SK-N-SH (cell line): ENCODE data around the gene SLC25A20.

Experiments used
- EZH2phosphoT487 ChIP-seq: fragments of 200-600 bp; sonication (generic); IDR thresholded peaks from 2 replicates; pipeline ENCODE4 v1.6.1; 2017; ENCODE audit warnings: low read depth, mixed run types, mild to moderate bottlenecking, antibody characterized with exemption, moderate library complexity, borderline replicate concordance
- GABPA ChIP-seq: IDR thresholded peaks from 2 replicates; pipeline ENCODE4 v1.4.0; 2012; ENCODE audit warnings: low read depth, mild to moderate bottlenecking
- TF ChIP-seq, protein P1 (sequence below): fragments of 200-600 bp; sonication (generic); IDR thresholded peaks from 2 replicates; pipeline ENCODE4 v1.6.1; 2017; ENCODE audit warnings: antibody characterized with exemption, mild to moderate bottlenecking, moderate library complexity
- TF ChIP-seq, protein P2 (sequence below): IDR thresholded peaks from 2 replicates; pipeline ENCODE4 v1.6.1; 2012; ENCODE audit warnings: mild to moderate bottlenecking, low read depth, low read length, moderate library complexity

DNA sequence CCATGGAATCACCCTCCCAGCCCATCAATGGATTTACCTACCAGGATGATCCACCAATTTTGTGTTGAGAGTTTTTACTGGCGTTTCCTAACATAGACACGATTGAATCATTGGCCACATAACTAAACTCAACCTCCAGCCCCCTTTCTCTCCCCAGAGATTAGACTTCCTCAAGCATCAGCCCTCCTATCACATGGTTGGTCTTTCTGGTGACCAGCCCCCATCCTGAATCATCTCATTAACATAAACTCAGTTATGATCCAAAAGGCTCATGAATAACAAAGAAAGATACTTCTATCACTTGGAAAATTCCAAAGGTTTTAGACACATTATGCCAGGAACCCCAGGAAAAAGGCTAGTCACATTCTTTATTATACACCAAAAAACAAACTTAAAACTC, 72.2 kb downstream of the SLC25A20 start:
- TF ChIP-seq, protein P1, sequence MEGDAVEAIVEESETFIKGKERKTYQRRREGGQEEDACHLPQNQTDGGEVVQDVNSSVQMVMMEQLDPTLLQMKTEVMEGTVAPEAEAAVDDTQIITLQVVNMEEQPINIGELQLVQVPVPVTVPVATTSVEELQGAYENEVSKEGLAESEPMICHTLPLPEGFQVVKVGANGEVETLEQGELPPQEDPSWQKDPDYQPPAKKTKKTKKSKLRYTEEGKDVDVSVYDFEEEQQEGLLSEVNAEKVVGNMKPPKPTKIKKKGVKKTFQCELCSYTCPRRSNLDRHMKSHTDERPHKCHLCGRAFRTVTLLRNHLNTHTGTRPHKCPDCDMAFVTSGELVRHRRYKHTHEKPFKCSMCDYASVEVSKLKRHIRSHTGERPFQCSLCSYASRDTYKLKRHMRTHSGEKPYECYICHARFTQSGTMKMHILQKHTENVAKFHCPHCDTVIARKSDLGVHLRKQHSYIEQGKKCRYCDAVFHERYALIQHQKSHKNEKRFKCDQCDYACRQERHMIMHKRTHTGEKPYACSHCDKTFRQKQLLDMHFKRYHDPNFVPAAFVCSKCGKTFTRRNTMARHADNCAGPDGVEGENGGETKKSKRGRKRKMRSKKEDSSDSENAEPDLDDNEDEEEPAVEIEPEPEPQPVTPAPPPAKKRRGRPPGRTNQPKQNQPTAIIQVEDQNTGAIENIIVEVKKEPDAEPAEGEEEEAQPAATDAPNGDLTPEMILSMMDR: no peak
- no peak for TF ChIP-seq GABPA
- no peak for TF ChIP-seq EZH2phosphoT487
- TF ChIP-seq, protein P2, sequence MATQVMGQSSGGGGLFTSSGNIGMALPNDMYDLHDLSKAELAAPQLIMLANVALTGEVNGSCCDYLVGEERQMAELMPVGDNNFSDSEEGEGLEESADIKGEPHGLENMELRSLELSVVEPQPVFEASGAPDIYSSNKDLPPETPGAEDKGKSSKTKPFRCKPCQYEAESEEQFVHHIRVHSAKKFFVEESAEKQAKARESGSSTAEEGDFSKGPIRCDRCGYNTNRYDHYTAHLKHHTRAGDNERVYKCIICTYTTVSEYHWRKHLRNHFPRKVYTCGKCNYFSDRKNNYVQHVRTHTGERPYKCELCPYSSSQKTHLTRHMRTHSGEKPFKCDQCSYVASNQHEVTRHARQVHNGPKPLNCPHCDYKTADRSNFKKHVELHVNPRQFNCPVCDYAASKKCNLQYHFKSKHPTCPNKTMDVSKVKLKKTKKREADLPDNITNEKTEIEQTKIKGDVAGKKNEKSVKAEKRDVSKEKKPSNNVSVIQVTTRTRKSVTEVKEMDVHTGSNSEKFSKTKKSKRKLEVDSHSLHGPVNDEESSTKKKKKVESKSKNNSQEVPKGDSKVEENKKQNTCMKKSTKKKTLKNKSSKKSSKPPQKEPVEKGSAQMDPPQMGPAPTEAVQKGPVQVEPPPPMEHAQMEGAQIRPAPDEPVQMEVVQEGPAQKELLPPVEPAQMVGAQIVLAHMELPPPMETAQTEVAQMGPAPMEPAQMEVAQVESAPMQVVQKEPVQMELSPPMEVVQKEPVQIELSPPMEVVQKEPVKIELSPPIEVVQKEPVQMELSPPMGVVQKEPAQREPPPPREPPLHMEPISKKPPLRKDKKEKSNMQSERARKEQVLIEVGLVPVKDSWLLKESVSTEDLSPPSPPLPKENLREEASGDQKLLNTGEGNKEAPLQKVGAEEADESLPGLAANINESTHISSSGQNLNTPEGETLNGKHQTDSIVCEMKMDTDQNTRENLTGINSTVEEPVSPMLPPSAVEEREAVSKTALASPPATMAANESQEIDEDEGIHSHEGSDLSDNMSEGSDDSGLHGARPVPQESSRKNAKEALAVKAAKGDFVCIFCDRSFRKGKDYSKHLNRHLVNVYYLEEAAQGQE: no peak
